HG02588 (cell line): ENCODE data around the gene RSPH9.

Source experiments
- ATAC-seq: cut with Tn5 transposase; IDR thresholded peaks from one replicate; pipeline ENCODE4 v1.9.1; 2021; ENCODE audit warnings: mild to moderate bottlenecking, moderate library complexity; ENCODE audit not compliant: unreplicated experiment

The RSPH9 gene

GRCh38 chr6:43644940-43645612 lies at the start of gene RSPH9:
Gene RSPH9 (plus strand): TSS chr6:43645036. CDS start chr6:43645099, 63 bp downstream.
- peak; percentile 59 for ATAC-seq

GRCh38 chr6:43600595-43600994 lies 44.2 kb upstream of the RSPH9 start:
- no peak for ATAC-seq

- no peak for ATAC-seq
Observed at GRCh38 chr6:43604174-43604573, 40.7 kb upstream of the RSPH9 start.

- ATAC-seq: no peak
Observed at GRCh38 chr6:43606019-43606418, 38.8 kb upstream of the RSPH9 start.

- no peak for ATAC-seq
Observed at GRCh38 chr6:43608310-43608763, 36.5 kb upstream of the RSPH9 start.

- ATAC-seq: no peak
Observed at GRCh38 chr6:43608807-43609206, 36.0 kb upstream of the RSPH9 start.

GRCh38 chr6:43609402-43609801 lies 35.4 kb upstream of the RSPH9 start:
- no peak for ATAC-seq

- ATAC-seq: no peak
Observed at GRCh38 chr6:43610431-43610830, 34.4 kb upstream of the RSPH9 start.

GRCh38 chr6:43613721-43614395 lies 31.0 kb upstream of the RSPH9 start:
- no peak for ATAC-seq

GRCh38 chr6:43614396-43614730 lies 30.5 kb upstream of the RSPH9 start:
- no peak for ATAC-seq

- ATAC-seq: no peak
Observed at GRCh38 chr6:43616725-43617472, 27.9 kb upstream of the RSPH9 start.

GRCh38 chr6:43621078-43621835 lies 23.6 kb upstream of the RSPH9 start:
- no peak for ATAC-seq

- ATAC-seq: no peak
Observed at GRCh38 chr6:43621836-43622180, 23.0 kb upstream of the RSPH9 start.

GRCh38 chr6:43622541-43622940 lies 22.3 kb upstream of the RSPH9 start:
- no peak for ATAC-seq

- ATAC-seq: no peak
Observed at GRCh38 chr6:43623880-43624785, 20.7 kb upstream of the RSPH9 start.

- ATAC-seq: no peak
Observed at GRCh38 chr6:43624786-43625288, 20.0 kb upstream of the RSPH9 start.

- ATAC-seq: no peak
Observed at GRCh38 chr6:43625393-43625992, 19.3 kb upstream of the RSPH9 start.

- ATAC-seq: no peak
Observed at GRCh38 chr6:43627008-43627825, 17.6 kb upstream of the RSPH9 start.
